HG03159 (cell line): Measurements from ENCODE around the gene INPP5K.
"Not testable (repeated sequence)": the region's sequence is repeated elsewhere in the genome, so short reads cannot be mapped to it uniquely, and the experiment has no call there.

Experiments
- ATAC-seq: cut with Tn5 transposase; IDR thresholded peaks from one replicate; pipeline ENCODE4 v1.9.1; 2021; ENCODE audit warnings: mild to moderate bottlenecking, moderate library complexity; ENCODE audit not compliant: unreplicated experiment

INPP5K gene

GRCh38 chr17:1508709-1509108, 7.7 kb downstream of the INPP5K start:
- not testable (repeated sequence) for ATAC-seq

GRCh38 chr17:1506649-1507267, 9.7 kb downstream of the INPP5K start:
- ATAC-seq, result no peak

- ATAC-seq, result no peak
Measured at GRCh38 chr17:1505586-1505985, 10.8 kb downstream of the INPP5K start.

- no peak for ATAC-seq
Measured at GRCh38 chr17:1504866-1505265, 11.5 kb downstream of the INPP5K start.

GRCh38 chr17:1503699-1504098, 12.7 kb downstream of the INPP5K start:
- ATAC-seq, result no peak

GRCh38 chr17:1498869-1499268, 17.5 kb downstream of the INPP5K start:
- ATAC-seq, result no peak

GRCh38 chr17:1498233-1498632, 18.2 kb downstream of the INPP5K start:
- no peak for ATAC-seq

GRCh38 chr17:1497831-1498230, 18.6 kb downstream of the INPP5K start:
- ATAC-seq, result no peak

- ATAC-seq, result no peak
Measured at GRCh38 chr17:1496869-1497268, 19.5 kb downstream of the INPP5K start.

- ATAC-seq, result no peak
Measured at GRCh38 chr17:1495265-1495989, 21.0 kb downstream of the INPP5K start.

- no peak for ATAC-seq
Measured at GRCh38 chr17:1494736-1495253, 21.6 kb downstream of the INPP5K start.

GRCh38 chr17:1494203-1494602, 22.2 kb downstream of the INPP5K start:
- no peak for ATAC-seq

GRCh38 chr17:1493291-1493980, 23.0 kb downstream of the INPP5K start:
- no peak for ATAC-seq

GRCh38 chr17:1492249-1493206, 23.9 kb downstream of the INPP5K start, which contains the start of gene MYO1C:
Gene MYO1C, minus strand, starts transcription at chr17:1492686. Its CDS starts 199 bp downstream, at chr17:1492487.
- no peak for ATAC-seq

GRCh38 chr17:1491443-1492248, 24.8 kb downstream of the INPP5K start:
- ATAC-seq, result peak; percentile 36

GRCh38 chr17:1490643-1491442, 25.6 kb downstream of the INPP5K start:
- peak; percentile 39 for ATAC-seq

GRCh38 chr17:1488826-1489270, 27.6 kb downstream of the INPP5K start:
- ATAC-seq, result no peak

GRCh38 chr17:1487939-1488825, 28.2 kb downstream of the INPP5K start:
- no peak for ATAC-seq
